SH-SY5Y (cell line): ENCODE results near the gene SLK.

Source experiments
- GATA2 ChIP-seq: IDR thresholded peaks from 2 replicates; pipeline ENCODE4 v1.6.1; 2011; ENCODE audit warnings: mild to moderate bottlenecking, low read depth, low read length
- GATA3 ChIP-seq: IDR thresholded peaks from 2 replicates; pipeline ENCODE4 v1.6.1; 2011; ENCODE audit warnings: low read depth, mild to moderate bottlenecking, low read length, moderate library complexity

Gene SLK

GRCh38 chr10:103966671-103967447 is at the start of gene SLK:
Gene SLK (plus strand): TSS chr10:103967140. CDS start chr10:103967746, 606 bp downstream.
- TF ChIP-seq GATA2 (peak; percentile 30; the same call in 1 of the 2 replicates), GATA3 (no peak)

GRCh38 chr10:103917302-103918052 is 49.5 kb upstream of the SLK start:
- TF ChIP-seq GATA3 (no peak), GATA2 (no peak)

GRCh38 chr10:103918053-103918846 is 48.7 kb upstream of the SLK start, which contains the start of gene STN1:
Gene STN1 (minus strand): TSS chr10:103918184. CDS start chr10:103917594, 590 bp downstream.
- peak; percentile 28; the same call in 1 of the 2 replicates for TF ChIP-seq GATA2
- TF ChIP-seq GATA3 = no peak

- TF ChIP-seq GATA2 (no peak), GATA3 (no peak)
Measured at GRCh38 chr10:103919648-103920025, 47.3 kb upstream of the SLK start.

GRCh38 chr10:103921248-103921647 is 45.7 kb upstream of the SLK start:
- TF ChIP-seq GATA2 = no peak
- no peak for TF ChIP-seq GATA3

GRCh38 chr10:103921750-103922195 is 45.2 kb upstream of the SLK start:
- no peak for TF ChIP-seq GATA2
- TF ChIP-seq GATA3 = no peak

- TF ChIP-seq GATA2 = no peak
- no peak for TF ChIP-seq GATA3
Measured at GRCh38 chr10:103922659-103923058, 44.3 kb upstream of the SLK start.

- no peak for TF ChIP-seq GATA2
- no peak for TF ChIP-seq GATA3
Measured at GRCh38 chr10:103923502-103923901, 43.4 kb upstream of the SLK start.

- TF ChIP-seq GATA3 (no peak), GATA2 (no peak)
Measured at GRCh38 chr10:103925591-103925990, 41.3 kb upstream of the SLK start.

- no peak for TF ChIP-seq GATA3
- TF ChIP-seq GATA2 = no peak
Measured at GRCh38 chr10:103926722-103927319, 40.1 kb upstream of the SLK start.

GRCh38 chr10:103928784-103929183 is 38.2 kb upstream of the SLK start:
- TF ChIP-seq GATA3 (no peak), GATA2 (no peak)

- no peak for TF ChIP-seq GATA2
- no peak for TF ChIP-seq GATA3
Measured at GRCh38 chr10:103929381-103929921, 37.5 kb upstream of the SLK start.

GRCh38 chr10:103930449-103930848 is 36.5 kb upstream of the SLK start:
- TF ChIP-seq GATA2 = no peak
- no peak for TF ChIP-seq GATA3

GRCh38 chr10:103930881-103931280 is 36.1 kb upstream of the SLK start:
- TF ChIP-seq GATA2 = no peak
- TF ChIP-seq GATA3 = no peak
